Measurements from ENCODE around the gene MAML2. TPM values are rescaled to one million over a fixed set of nuclear protein-coding genes. Genes with fewer than 3 reads are reported as not detected.

Gene MAML2
- total RNA-seq: 18.7 and 20.5 TPM in 2 replicates
- long read RNA-seq, partial matches to known transcripts: 1 of 8 reads
- long read RNA-seq, other reads (novel, unspliced or antisense): 7 of 8 reads

- no peaks in the 10 kb centered on the region for H3K9me3 Mint-ChIP-seq
- DNase-seq (ENCODE audit: low read depth, low spot score): peak; percentile 86
- no peaks in the 10 kb centered on the region for H3K27me3 Mint-ChIP-seq (ENCODE audit: low read depth)
- TF ChIP-seq CTCF (conservative IDR thresholded peaks at IDR 0.05): peak; percentile 96
- peak within 1 kb of the TSS; percentile 91 for H3K4me3 Mint-ChIP-seq
- peaks cover 4% of the 10 kb centered on the region for H3K36me3 Mint-ChIP-seq (ENCODE audit: low read depth)
- H3K27ac Mint-ChIP-seq (ENCODE audit: unreplicated experiment): peak within 1 kb of the TSS; percentile 90
- peaks cover 43% of the 10 kb centered on the region for H3K4me1 Mint-ChIP-seq
Measured at GRCh38 chr11:96342961-96343711, at the start of gene MAML2. Gene MAML2, minus strand, starts transcription at chr11:96343195. Its CDS starts 1,300 bp downstream, at chr11:96341895.

GRCh38 chr11:96391698-96392307 is 48.8 kb upstream of the MAML2 start:
- Mint-ChIP-seq H3K4me3 (peak overlapping the region; percentile 98), H3K9me3 (peaks cover 3% of the 10 kb centered on the region), H3K27me3 (ENCODE audit: low read depth) (no peaks in the 10 kb centered on the region), H3K36me3 (ENCODE audit: low read depth) (peaks cover 15% of the 10 kb centered on the region), H3K27ac (ENCODE audit: unreplicated experiment) (no peak overlapping the region), H3K4me1 (peaks cover 37% of the 10 kb centered on the region)
- no peak for TF ChIP-seq CTCF (conservative IDR thresholded peaks at IDR 0.05)
- no peak for DNase-seq (ENCODE audit: low read depth, low spot score)

- TF ChIP-seq CTCF (conservative IDR thresholded peaks at IDR 0.05): no peak
- peaks cover 15% of the 10 kb centered on the region for H3K36me3 Mint-ChIP-seq (ENCODE audit: low read depth)
- H3K4me1 Mint-ChIP-seq: peaks cover 37% of the 10 kb centered on the region
- H3K9me3 Mint-ChIP-seq: peaks cover 3% of the 10 kb centered on the region
- no peaks in the 10 kb centered on the region for H3K27me3 Mint-ChIP-seq (ENCODE audit: low read depth)
- no peak for DNase-seq (ENCODE audit: low read depth, low spot score)
- H3K4me3 Mint-ChIP-seq: peak overlapping the region; percentile 98
- H3K27ac Mint-ChIP-seq (ENCODE audit: unreplicated experiment): peak overlapping the region; percentile 95
Measured at GRCh38 chr11:96390488-96390792, 47.4 kb upstream of the MAML2 start.

DNA sequence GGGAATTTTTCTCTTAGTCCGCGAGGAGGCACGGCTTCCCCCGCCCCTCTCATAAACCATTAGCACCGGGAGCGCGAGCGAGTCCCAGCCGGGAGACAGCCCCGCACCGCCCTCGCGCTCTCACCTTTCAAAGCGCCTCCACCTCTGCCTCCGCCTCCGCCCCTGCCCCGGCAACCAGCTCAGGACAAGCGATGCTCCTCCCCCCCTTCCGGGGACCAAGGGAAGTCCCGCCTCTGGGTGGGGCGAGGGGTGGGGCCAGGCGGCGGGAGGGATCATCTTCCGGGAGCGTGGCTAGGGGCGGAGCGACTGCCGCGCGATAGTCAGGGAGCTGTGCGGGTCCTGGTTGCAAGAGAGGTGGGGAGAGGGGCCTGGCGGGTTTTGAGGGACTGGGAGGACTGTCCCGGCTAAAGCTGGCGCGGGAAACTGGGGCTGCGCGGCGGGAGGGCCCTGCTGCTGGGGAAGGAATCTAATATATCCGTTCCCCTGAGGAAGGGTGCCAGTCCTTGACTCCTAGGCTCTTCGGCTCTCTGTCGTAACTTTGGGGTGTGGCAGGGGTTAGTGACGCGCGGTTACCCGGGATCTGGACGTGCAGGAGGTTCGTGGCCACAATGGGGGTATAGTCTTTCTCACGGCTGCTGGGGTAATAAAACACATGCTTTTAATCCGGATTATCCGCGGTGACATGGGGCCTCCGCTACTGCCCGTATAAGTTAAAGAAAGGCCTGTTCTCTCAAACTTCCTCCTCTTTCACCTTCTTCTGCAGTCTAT is 46.9 kb upstream of the MAML2 start, which contains the start of the genes CCDC82 and JRKL:
CCDC82 (minus strand) TSS at position 193 of the 768 bp plus-strand sequence. CDS start 5,165 bp downstream, outside the sequence.
JRKL (plus strand) TSS at position 294 of the 768 bp plus-strand sequence. CDS start 637 bp downstream, outside the sequence.
- H3K27ac Mint-ChIP-seq (ENCODE audit: unreplicated experiment): peak within 1 kb of the TSS; percentile 97
- H3K4me3 Mint-ChIP-seq: peak within 1 kb of the TSS; percentile 98
- H3K36me3 Mint-ChIP-seq (ENCODE audit: low read depth): peaks cover 15% of the 10 kb centered on the region
- H3K4me1 Mint-ChIP-seq: peaks cover 42% of the 10 kb centered on the region
- no peaks in the 10 kb centered on the region for H3K27me3 Mint-ChIP-seq (ENCODE audit: low read depth)
- peak; percentile 98 for DNase-seq (ENCODE audit: low read depth, low spot score)
- TF ChIP-seq CTCF (conservative IDR thresholded peaks at IDR 0.05): no peak
- H3K9me3 Mint-ChIP-seq: peaks cover 3% of the 10 kb centered on the region
